Neural progenitor cell (in vitro differentiated cells): ENCODE data around the gene DNAJC18. TPM values are rescaled to one million over a fixed set of nuclear protein-coding genes. Genes with fewer than 3 reads are reported as not detected.

ENCODE experiments used
- DNase-seq: peaks from one replicate; pipeline ENCODE4 v3.0.0-alpha.2; 2016; ENCODE audit warnings: low spot score
- H2AFZ ChIP-seq: fragments of 200-600 bp; sonication (generic); replicated peaks from 2 replicates; pipeline ENCODE4 v1.6.1; 2016; ENCODE audit warnings: antibody characterized with exemption
- H3F3A ChIP-seq: fragments of 200-600 bp; sonication (generic); 2 replicates; pipeline ENCODE4 v1.6.1; 2016; ENCODE audit warnings: antibody characterized with exemption, low read depth
- H3K27ac ChIP-seq: fragments of 200-600 bp; sonication (generic); 2 replicates; pipeline ENCODE4 v1.5.1; 2016; ENCODE audit warnings: mild to moderate bottlenecking
- H3K27me3 ChIP-seq: fragments of 200-600 bp; sonication (generic); 2 replicates; pipeline ENCODE4 v1.6.1; 2016; ENCODE audit warnings: mild to moderate bottlenecking, moderate library complexity
- H3K36me3 ChIP-seq: fragments of 200-600 bp; sonication (generic); 2 replicates; pipeline ENCODE4 v1.5.1; 2016
- H3K4me1 ChIP-seq: fragments of 200-600 bp; sonication (generic); 2 replicates; pipeline ENCODE4 v1.6.1; 2016; ENCODE audit warnings: mixed run types
- H3K4me2 ChIP-seq: fragments of 200-600 bp; sonication (generic); 2 replicates; pipeline ENCODE4 v1.6.1; 2016
- H3K4me3 ChIP-seq: fragments of 200-600 bp; sonication (generic); 2 replicates; pipeline ENCODE4 v1.5.1; 2016
- H3K79me2 ChIP-seq: fragments of 200-600 bp; sonication (generic); 2 replicates; pipeline ENCODE4 v1.6.1; 2016; ENCODE audit warnings: low read depth
- H3K9ac ChIP-seq: fragments of 200-600 bp; sonication (generic); 2 replicates; pipeline ENCODE4 v1.6.1; 2016
- H3K9me3 ChIP-seq: fragments of 200-600 bp; sonication (generic); 2 replicates; pipeline ENCODE4 v1.5.1; 2016; ENCODE audit warnings: low read depth
- H4K20me1 ChIP-seq: fragments of 200-600 bp; sonication (generic); 2 replicates; pipeline ENCODE4 v1.6.1; 2016; ENCODE audit warnings: low read depth
- H3K27ac Mint-ChIP-seq: 3 replicates; pipeline ENCODE4 v1.8.0; 2021; ENCODE audit warnings: mixed read lengths
- H3K27me3 Mint-ChIP-seq: 2 replicates; pipeline ENCODE4 v1.8.0; 2022; ENCODE audit warnings: low read depth, mild to moderate bottlenecking, inconsistent platforms, moderate library complexity, mixed read lengths; ENCODE audit not compliant: insufficient read depth
- H3K36me3 Mint-ChIP-seq: 3 replicates; pipeline ENCODE4 v1.8.0; 2021; ENCODE audit warnings: mixed read lengths
- H3K4me1 Mint-ChIP-seq: 3 replicates; pipeline ENCODE4 v1.8.0; 2021; ENCODE audit warnings: mixed read lengths
- H3K4me3 Mint-ChIP-seq: 3 replicates; pipeline ENCODE4 v1.8.0; 2021; ENCODE audit warnings: mild to moderate bottlenecking, moderate library complexity, mixed read lengths
- H3K9me3 Mint-ChIP-seq: 3 replicates; pipeline ENCODE4 v1.8.0; 2020; ENCODE audit warnings: mixed read lengths
- CTCF ChIP-seq: fragments of 200-600 bp; sonication (generic); IDR thresholded peaks from 2 replicates; pipeline ENCODE4 v1.5.1; 2017; ENCODE audit warnings: antibody characterized with exemption, mild to moderate bottlenecking
- EZH2 ChIP-seq: fragments of 200-600 bp; sonication (generic); IDR thresholded peaks from 2 replicates; pipeline ENCODE4 v1.6.1; 2017; ENCODE audit warnings: antibody characterized with exemption, mild to moderate bottlenecking, moderate library complexity
- EZH2phosphoT487 ChIP-seq: fragments of 200-600 bp; sonication (generic); IDR thresholded peaks from 2 replicates; pipeline ENCODE4 v1.6.1; 2017; ENCODE audit warnings: antibody characterized with exemption
- total RNA-seq: library from RNA; depleted of rRNA; stranded (reverse); fragments of >200 nt; gene quantifications from 2 replicates; pipeline ENCODE4 v1.2.3, GENCODE V29; 2015; ENCODE audit warnings: low replicate concordance

DNAJC18 gene
- total RNA-seq, 1 donor from 2014 or later: 21.7 TPM

GRCh38 chr5:139378101-139378825 lies 61.1 kb downstream of the DNAJC18 start:
- H3K4me2 ChIP-seq: no peak overlapping the region
- H3K27ac Mint-ChIP-seq: no peak overlapping the region

GRCh38 chr5:139377226-139377625 lies 62.1 kb downstream of the DNAJC18 start:
- H3K27ac ChIP-seq: no peak overlapping the region
- Mint-ChIP-seq H3K27me3 (peaks cover 7% of the 10 kb centered on the region), H3K4me3 (no peak overlapping the region), H3K36me3 (peaks cover 8% of the 10 kb centered on the region), H3K27ac (peak overlapping the region; percentile 67), H3K4me1 (peaks cover 7% of the 10 kb centered on the region), H3K9me3 (no peaks in the 10 kb centered on the region)
- DNase-seq: no peak
- H3K9me3 ChIP-seq: no peaks in the 10 kb centered on the region
- no peaks in the 10 kb centered on the region for H3K79me2 ChIP-seq
- no peak overlapping the region for H3K9ac ChIP-seq
- H3K36me3 ChIP-seq: no peaks in the 10 kb centered on the region
- no peaks in the 10 kb centered on the region for H3K4me1 ChIP-seq
- H3K27me3 ChIP-seq: no peaks in the 10 kb centered on the region
- H3K4me3 ChIP-seq: no peak overlapping the region
- H3K4me2 ChIP-seq: no peak overlapping the region
- H4K20me1 ChIP-seq: no peaks in the 10 kb centered on the region
- H3F3A ChIP-seq: peaks cover 5% of the 10 kb centered on the region
- no peak overlapping the region for H2AFZ ChIP-seq
- TF ChIP-seq CTCF (no peak), EZH2phosphoT487 (no peak), EZH2 (no peak)

More at GRCh38 chr5:139378101-139378825, 61.1 kb downstream of the DNAJC18 start:
- no peak for DNase-seq
- Histone ChIP-seq H2AFZ (no peak overlapping the region), H3K4me3 (no peak overlapping the region), H3K4me1 (no peaks in the 10 kb centered on the region), H3K79me2 (no peaks in the 10 kb centered on the region), H3F3A (peaks cover under 1% of the 10 kb centered on the region), H3K9ac (no peak overlapping the region), H3K27ac (no peak overlapping the region), H3K36me3 (no peaks in the 10 kb centered on the region), H3K27me3 (no peaks in the 10 kb centered on the region), H4K20me1 (no peaks in the 10 kb centered on the region), H3K9me3 (no peaks in the 10 kb centered on the region)
- peaks cover 7% of the 10 kb centered on the region for H3K27me3 Mint-ChIP-seq
- no peaks in the 10 kb centered on the region for H3K9me3 Mint-ChIP-seq
- H3K36me3 Mint-ChIP-seq: peaks cover 4% of the 10 kb centered on the region
- no peak overlapping the region for H3K4me3 Mint-ChIP-seq
- H3K4me1 Mint-ChIP-seq: peaks cover 8% of the 10 kb centered on the region
- TF ChIP-seq EZH2: no peak
- TF ChIP-seq CTCF: no peak
- TF ChIP-seq EZH2phosphoT487: no peak

GRCh38 chr5:139376364-139376763 lies 63.0 kb downstream of the DNAJC18 start:
- Histone ChIP-seq H3K9ac (no peak overlapping the region), H2AFZ (no peak overlapping the region), H3K36me3 (no peaks in the 10 kb centered on the region), H3K4me3 (no peak overlapping the region), H3K79me2 (no peaks in the 10 kb centered on the region), H3K27ac (no peak overlapping the region), H3K4me1 (no peaks in the 10 kb centered on the region), H3K4me2 (no peak overlapping the region), H3K9me3 (no peaks in the 10 kb centered on the region), H4K20me1 (peaks cover under 1% of the 10 kb centered on the region), H3F3A (peaks cover 5% of the 10 kb centered on the region), H3K27me3 (no peaks in the 10 kb centered on the region)
- no peak for DNase-seq
- H3K4me3 Mint-ChIP-seq: no peak overlapping the region
- TF ChIP-seq EZH2: no peak
- H3K27me3 Mint-ChIP-seq: peaks cover 7% of the 10 kb centered on the region
- H3K9me3 Mint-ChIP-seq: no peaks in the 10 kb centered on the region
- H3K4me1 Mint-ChIP-seq: peaks cover 7% of the 10 kb centered on the region
- no peak overlapping the region for H3K27ac Mint-ChIP-seq
- H3K36me3 Mint-ChIP-seq: peaks cover 13% of the 10 kb centered on the region

- no peaks in the 10 kb centered on the region for H3K4me1 ChIP-seq
- H3K79me2 ChIP-seq: no peaks in the 10 kb centered on the region
- no peak for DNase-seq
- H3K4me1 Mint-ChIP-seq: no peaks in the 10 kb centered on the region
- no peak overlapping the region for H3K4me3 ChIP-seq
- peaks cover 16% of the 10 kb centered on the region for H3F3A ChIP-seq
- peaks cover 7% of the 10 kb centered on the region for H4K20me1 ChIP-seq
- H3K9me3 ChIP-seq: no peaks in the 10 kb centered on the region
- peaks cover 15% of the 10 kb centered on the region for H3K36me3 Mint-ChIP-seq
- H2AFZ ChIP-seq: no peak overlapping the region
- H3K4me2 ChIP-seq: no peak overlapping the region
- no peak for TF ChIP-seq CTCF
- no peak for TF ChIP-seq EZH2phosphoT487
- no peak for TF ChIP-seq EZH2
- H3K27me3 ChIP-seq: no peaks in the 10 kb centered on the region
- no peak overlapping the region for H3K27ac Mint-ChIP-seq
- no peaks in the 10 kb centered on the region for H3K36me3 ChIP-seq
- no peak overlapping the region for H3K27ac ChIP-seq
- no peak overlapping the region for H3K4me3 Mint-ChIP-seq
- no peaks in the 10 kb centered on the region for H3K9me3 Mint-ChIP-seq
- H3K9ac ChIP-seq: no peak overlapping the region
- peaks cover 7% of the 10 kb centered on the region for H3K27me3 Mint-ChIP-seq
Measured at GRCh38 chr5:139374909-139375308, 64.4 kb downstream of the DNAJC18 start.
